H9 (cell line): ENCODE measurements around the gene GLP2R. TPM values are rescaled to one million over a fixed set of nuclear protein-coding genes. Genes with fewer than 3 reads are reported as not detected.

Source experiments
- DNase-seq: peaks from one replicate; pipeline ENCODE4 v3.0.0-alpha.2; 2017
- H2AFZ ChIP-seq: one replicate; pipeline ENCODE4 v1.6.1; 2013; ENCODE audit warnings: mild to moderate bottlenecking, low read length, control low read depth, moderate library complexity
- H2AK5ac ChIP-seq: 2 replicates; pipeline ENCODE4 v1.6.1; 2013; ENCODE audit warnings: low read length, control low read depth, mixed read lengths; ENCODE audit not compliant: insufficient read length
- H2BK120ac ChIP-seq: one replicate; pipeline ENCODE4 v1.6.1; 2013; ENCODE audit warnings: low read depth, mild to moderate bottlenecking, low read length, control low read depth, inconsistent platforms; ENCODE audit not compliant: poor library complexity, severe bottlenecking
- H2BK12ac ChIP-seq: 2 replicates; pipeline ENCODE4 v1.6.1; 2013; ENCODE audit warnings: low read length, control low read depth, mixed read lengths, low read depth; ENCODE audit not compliant: insufficient read length
- H2BK15ac ChIP-seq: 2 replicates; pipeline ENCODE4 v1.6.1; 2013; ENCODE audit warnings: low read depth, low read length, control low read depth
- H2BK20ac ChIP-seq: one replicate; pipeline ENCODE4 v1.6.1; 2013; ENCODE audit warnings: low read depth, mild to moderate bottlenecking, low read length, control low read depth, inconsistent platforms; ENCODE audit not compliant: poor library complexity, severe bottlenecking
- H2BK5ac ChIP-seq: 2 replicates; pipeline ENCODE4 v1.6.1; 2013; ENCODE audit warnings: low read length, control low read depth, mixed read lengths; ENCODE audit not compliant: insufficient read length
- H3K14ac ChIP-seq: 2 replicates; pipeline ENCODE4 v1.6.1; 2013; ENCODE audit warnings: low read length, control low read depth; ENCODE audit not compliant: insufficient read depth
- H3K18ac ChIP-seq: 2 replicates; pipeline ENCODE4 v1.6.1; 2013; ENCODE audit warnings: low read depth, mild to moderate bottlenecking, mixed read lengths, low read length, control low read depth; ENCODE audit not compliant: insufficient read length
- H3K23ac ChIP-seq: 2 replicates; pipeline ENCODE4 v1.6.1; 2013; ENCODE audit warnings: low read length, control low read depth, mixed read lengths, low read depth; ENCODE audit not compliant: insufficient read length
- H3K23me2 ChIP-seq: 2 replicates; pipeline ENCODE4 v1.6.1; 2013; ENCODE audit warnings: low read depth, mild to moderate bottlenecking, mixed read lengths, low read length, control low read depth; ENCODE audit not compliant: insufficient read length, poor library complexity, severe bottlenecking
- H3K27ac ChIP-seq: 2 replicates; pipeline ENCODE4 v1.5.1; 2013; ENCODE audit warnings: low read length, control low read depth, mixed read lengths, low read depth; ENCODE audit not compliant: insufficient read length
- H3K27me3 ChIP-seq: 2 replicates; pipeline ENCODE4 v1.6.1; 2013; ENCODE audit warnings: low read length, control low read depth, inconsistent platforms; ENCODE audit not compliant: insufficient read depth
- H3K4ac ChIP-seq: 2 replicates; pipeline ENCODE4 v1.6.1; 2013; ENCODE audit warnings: low read depth, mild to moderate bottlenecking, control low read depth, inconsistent platforms, low read length, moderate library complexity
- H3K4me1 ChIP-seq: 2 replicates; pipeline ENCODE4 v1.6.1; 2013; ENCODE audit warnings: low read length, control low read depth, inconsistent platforms; ENCODE audit not compliant: insufficient read depth
- H3K4me2 ChIP-seq: 2 replicates; pipeline ENCODE4 v1.6.1; 2013; ENCODE audit warnings: low read length, control low read depth, mixed read lengths; ENCODE audit not compliant: insufficient read length, insufficient read depth
- H3K56ac ChIP-seq: 2 replicates; pipeline ENCODE4 v1.6.1; 2013; ENCODE audit warnings: low read depth, mild to moderate bottlenecking, mixed read lengths, low read length, control low read depth; ENCODE audit not compliant: insufficient read length
- H3K79me1 ChIP-seq: 2 replicates; pipeline ENCODE4 v1.6.1; 2013; ENCODE audit warnings: low read depth, mild to moderate bottlenecking, moderate library complexity, low read length, control low read depth, inconsistent platforms; ENCODE audit not compliant: insufficient read depth, poor library complexity, severe bottlenecking
- H3K79me2 ChIP-seq: 2 replicates; pipeline ENCODE4 v1.6.1; 2013; ENCODE audit warnings: low read length, control low read depth, inconsistent platforms; ENCODE audit not compliant: insufficient read depth
- H3K9ac ChIP-seq: 2 replicates; pipeline ENCODE4 v1.6.1; 2013; ENCODE audit warnings: low read length, control low read depth, mixed read lengths; ENCODE audit not compliant: insufficient read length; ENCODE audit errors: extremely low read depth
- H3K9me3 ChIP-seq: one replicate; pipeline ENCODE4 v1.6.1; 2013; ENCODE audit warnings: low read depth, low read length, inconsistent platforms; ENCODE audit not compliant: control insufficient read depth
- H3T11ph ChIP-seq: one replicate; pipeline ENCODE4 v1.6.1; 2013; ENCODE audit warnings: mild to moderate bottlenecking, low read length, control low read depth, inconsistent platforms
- H4K20me1 ChIP-seq: one replicate; pipeline ENCODE4 v1.6.1; 2013; ENCODE audit not compliant: control insufficient read depth, insufficient read length, insufficient read depth
- H4K5ac ChIP-seq: 2 replicates; pipeline ENCODE4 v1.6.1; 2013; ENCODE audit warnings: low read depth, mild to moderate bottlenecking, mixed read lengths, low read length, control low read depth; ENCODE audit not compliant: insufficient read length
- H4K8ac ChIP-seq: replicated peaks from 2 replicates; pipeline ENCODE4 v1.6.1; 2013; ENCODE audit warnings: low read length, control low read depth, mixed read lengths, low read depth; ENCODE audit not compliant: insufficient read length
- H4K91ac ChIP-seq: 2 replicates; pipeline ENCODE4 v1.6.1; 2013; ENCODE audit warnings: low read depth, mild to moderate bottlenecking, moderate library complexity, mixed read lengths, low read length, control low read depth; ENCODE audit not compliant: insufficient read length
- H3K27ac Mint-ChIP-seq, 3 experiments: 2 replicates in 2 of 3; 3 replicates in 1 of 3; pipeline ENCODE4 v1.8.0; 2020 to 2021; ENCODE audit warnings: mixed read lengths in 3 of 3, mild to moderate bottlenecking in 1 of 3, moderate library complexity in 1 of 3
- H3K27me3 Mint-ChIP-seq: 2 replicates; pipeline ENCODE4 v1.8.0; 2021; ENCODE audit warnings: low read depth, mild to moderate bottlenecking, moderate library complexity, mixed read lengths
- H3K36me3 Mint-ChIP-seq, 3 experiments: 2 replicates in 2 of 3; 3 replicates in 1 of 3; pipeline ENCODE4 v1.8.0; 2020 to 2021; ENCODE audit warnings: low read depth in 3 of 3, mixed read lengths in 3 of 3; ENCODE audit not compliant: insufficient read depth in 1 of 3
- H3K4me1 Mint-ChIP-seq, 2 experiments: 2 replicates each; pipeline ENCODE4 v1.8.0; 2020; ENCODE audit warnings: mixed read lengths in 2 of 2
- H3K4me3 Mint-ChIP-seq, 2 experiments: 2 replicates in 1 of 2; 3 replicates in 1 of 2; pipeline ENCODE4 v1.8.0; 2020 to 2021; ENCODE audit warnings: mild to moderate bottlenecking in 2 of 2, mixed read lengths in 2 of 2, moderate library complexity in 1 of 2
- H3K9me3 Mint-ChIP-seq, 2 experiments: 2 replicates in 1 of 2; 3 replicates in 1 of 2; pipeline ENCODE4 v1.8.0; 2020; ENCODE audit warnings: mild to moderate bottlenecking in 2 of 2, mixed read lengths in 2 of 2, moderate library complexity in 1 of 2
- WGBS: extraction: QIAGEN DNeasy Blood & Tissue Kit; methylation state at CpG from one replicate; pipeline ENCODE4 v1.1.7; 2013; ENCODE audit warnings: missing lambda C conversion rate, low lambda C conversion rate, mixed read lengths; ENCODE audit not compliant: insufficient read length; ENCODE audit errors: extremely low coverage; 5-methylcytosine and 5-hydroxymethylcytosine counted together
- total RNA-seq: library from RNA; stranded (reverse); gene quantifications from 2 replicates; pipeline ENCODE4 v1.2.1, GENCODE V29; 2021
- TF ChIP-seq, protein P1 (sequence below): fragments of 200-600 bp; sonication (generic); conservative IDR thresholded peaks from 3 replicates; pipeline ENCODE4 v1.8.0; 2021; ENCODE audit warnings: antibody characterized with exemption, mild to moderate bottlenecking

GLP2R gene
- total RNA-seq, 1 experiment from 2014 or later, result not detected

DNA sequence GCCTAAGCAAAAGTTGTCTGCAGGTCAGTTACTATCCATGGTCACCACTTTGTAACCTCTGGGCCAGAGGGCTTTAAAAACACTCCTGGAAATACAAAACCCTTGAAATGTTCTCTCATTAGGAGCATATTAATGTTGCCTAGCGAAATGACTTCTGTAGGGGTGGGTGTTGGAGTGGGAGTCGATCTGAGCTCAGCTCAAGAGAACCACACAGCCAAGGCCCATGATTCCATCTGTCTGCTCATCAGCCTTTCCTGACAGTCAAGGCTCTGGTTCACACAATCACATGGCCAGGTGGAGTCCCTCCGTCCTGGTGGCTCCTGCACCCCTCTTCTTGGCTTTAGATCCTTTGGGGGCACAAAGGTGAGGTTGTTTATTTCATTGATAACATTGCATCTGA, 52.6 kb downstream of the GLP2R start:
- Mint-ChIP-seq H3K36me3 (peaks cover 0 to 4% (median 4%) of the 10 kb centered on the region in 3 experiments; a peak in 2 of 7 replicates), H3K27ac (no peak overlapping the region), H3K27me3 (no peaks in the 10 kb centered on the region; the same call in 1 of the 2 replicates), H3K4me1 (peaks cover 11 to 13% of the 10 kb centered on the region in 2 experiments), H3K9me3 (peaks cover 18 to 21% of the 10 kb centered on the region in 2 experiments), H3K4me3 (no peak overlapping the region)
- Histone ChIP-seq H3K23me2 (no peaks in the 10 kb centered on the region), H4K91ac (no peak overlapping the region), H3K56ac (no peak overlapping the region), H4K5ac (no peak overlapping the region), H3K4me1 (no peaks in the 10 kb centered on the region), H3K18ac (no peak overlapping the region), H2BK12ac (no peak overlapping the region), H3K14ac (no peak overlapping the region), H3K23ac (no peak overlapping the region), H3K9ac (no peak overlapping the region), H3K9me3 (no peaks in the 10 kb centered on the region), H4K20me1 (no peaks in the 10 kb centered on the region), H3T11ph (no peak overlapping the region), H2AFZ (no peak overlapping the region), H2BK5ac (no peak overlapping the region), H2BK120ac (no peak overlapping the region), H3K79me1 (no peaks in the 10 kb centered on the region), H3K27me3 (no peaks in the 10 kb centered on the region), H2AK5ac (no peak overlapping the region), H3K4ac (no peak overlapping the region), H3K27ac (no peak overlapping the region), H2BK15ac (no peak overlapping the region), H3K79me2 (no peaks in the 10 kb centered on the region), H2BK20ac (no peak overlapping the region), H4K8ac (no peak overlapping the region), H3K4me2 (no peak overlapping the region)
- no peak for DNase-seq
- WGBS, result no CpG with 5 or more reads among the region's 3 CpGs
- TF ChIP-seq, protein P1, sequence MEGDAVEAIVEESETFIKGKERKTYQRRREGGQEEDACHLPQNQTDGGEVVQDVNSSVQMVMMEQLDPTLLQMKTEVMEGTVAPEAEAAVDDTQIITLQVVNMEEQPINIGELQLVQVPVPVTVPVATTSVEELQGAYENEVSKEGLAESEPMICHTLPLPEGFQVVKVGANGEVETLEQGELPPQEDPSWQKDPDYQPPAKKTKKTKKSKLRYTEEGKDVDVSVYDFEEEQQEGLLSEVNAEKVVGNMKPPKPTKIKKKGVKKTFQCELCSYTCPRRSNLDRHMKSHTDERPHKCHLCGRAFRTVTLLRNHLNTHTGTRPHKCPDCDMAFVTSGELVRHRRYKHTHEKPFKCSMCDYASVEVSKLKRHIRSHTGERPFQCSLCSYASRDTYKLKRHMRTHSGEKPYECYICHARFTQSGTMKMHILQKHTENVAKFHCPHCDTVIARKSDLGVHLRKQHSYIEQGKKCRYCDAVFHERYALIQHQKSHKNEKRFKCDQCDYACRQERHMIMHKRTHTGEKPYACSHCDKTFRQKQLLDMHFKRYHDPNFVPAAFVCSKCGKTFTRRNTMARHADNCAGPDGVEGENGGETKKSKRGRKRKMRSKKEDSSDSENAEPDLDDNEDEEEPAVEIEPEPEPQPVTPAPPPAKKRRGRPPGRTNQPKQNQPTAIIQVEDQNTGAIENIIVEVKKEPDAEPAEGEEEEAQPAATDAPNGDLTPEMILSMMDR, result no peak
